Endodermal cell (in vitro differentiated cells): Measurements from ENCODE around the gene YPEL1. TPM values are rescaled to one million over a fixed set of nuclear protein-coding genes. Genes with fewer than 3 reads are reported as not detected.

ENCODE experiments used
- DNase-seq: peaks from one replicate; pipeline ENCODE4 v3.0.0-alpha.2; 2017
- H3K27ac ChIP-seq: 2 replicates; pipeline ENCODE4 v1.5.1; 2013; ENCODE audit warnings: mild to moderate bottlenecking, low read depth, low read length, moderate library complexity
- H3K27me3 ChIP-seq: 2 replicates; pipeline ENCODE4 v1.6.1; 2013; ENCODE audit warnings: mild to moderate bottlenecking, low read length, moderate library complexity; ENCODE audit not compliant: insufficient read depth, control insufficient read depth, poor library complexity, severe bottlenecking
- H3K36me3 ChIP-seq: 2 replicates; pipeline ENCODE4 v1.7.0; 2013; ENCODE audit warnings: mild to moderate bottlenecking, low read length, moderate library complexity; ENCODE audit not compliant: control insufficient read depth, insufficient read depth
- H3K4me1 ChIP-seq: one replicate; pipeline ENCODE4 v1.7.0; 2013; ENCODE audit warnings: low read length; ENCODE audit not compliant: control insufficient read depth, insufficient read depth
- H3K4me3 ChIP-seq: 2 replicates; pipeline ENCODE4 v1.5.1; 2013; ENCODE audit warnings: mild to moderate bottlenecking, low read length, moderate library complexity
- H3K9ac ChIP-seq: 2 replicates; pipeline ENCODE4 v1.6.1; 2013; ENCODE audit warnings: mild to moderate bottlenecking, low read length, moderate library complexity; ENCODE audit not compliant: poor library complexity, severe bottlenecking; ENCODE audit errors: extremely low read depth
- H3K9me3 ChIP-seq: 2 replicates; pipeline ENCODE4 v1.6.1; 2013; ENCODE audit warnings: mild to moderate bottlenecking, low read length, moderate library complexity; ENCODE audit not compliant: control insufficient read depth
- H3K27ac Mint-ChIP-seq: 2 replicates; pipeline ENCODE4 v1.8.0; 2020; ENCODE audit warnings: mixed read lengths
- H3K27me3 Mint-ChIP-seq: 2 replicates; pipeline ENCODE4 v1.8.0; 2021; ENCODE audit warnings: mild to moderate bottlenecking, mixed read lengths; ENCODE audit not compliant: insufficient read depth
- H3K36me3 Mint-ChIP-seq: 2 replicates; pipeline ENCODE4 v1.8.0; 2020; ENCODE audit warnings: low read depth, mixed read lengths
- H3K4me1 Mint-ChIP-seq: 2 replicates; pipeline ENCODE4 v1.8.0; 2020; ENCODE audit warnings: mixed read lengths
- H3K4me3 Mint-ChIP-seq: 2 replicates; pipeline ENCODE4 v1.8.0; 2020; ENCODE audit warnings: mild to moderate bottlenecking, moderate library complexity, mixed read lengths
- H3K9me3 Mint-ChIP-seq: 2 replicates; pipeline ENCODE4 v1.8.0; 2020; ENCODE audit warnings: mild to moderate bottlenecking, mixed read lengths
- CTCF ChIP-seq: fragments of 200-600 bp; sonication (generic); conservative IDR thresholded peaks from 2 replicates; pipeline ENCODE4 v1.5.0; 2021; ENCODE audit warnings: antibody characterized with exemption, mild to moderate bottlenecking
- WGBS, 2 experiments: methylation state at CpG; one replicate each; pipeline versions ENCODE4 v1.1.5 to v1.1.7; 2013; ENCODE audit warnings: missing lambda C conversion rate in 2 of 2, mixed read lengths in 1 of 2; ENCODE audit not compliant: insufficient coverage in 1 of 2, insufficient read length in 1 of 2; 5-methylcytosine and 5-hydroxymethylcytosine counted together
- long read RNA-seq, 4 experiments: library from polyadenylated mRNA in 2 of 4; library from RNA in 1 of 4; library from capped mRNA in 1 of 4; stranded (forward) in 3 of 4; unstranded in 1 of 4; transcript quantifications; one replicate each; pipeline ENCODE4 v2.0.0, GENCODE V29; 2020 to 2021; ENCODE audit warnings: inconsistent platforms in 1 of 4
- polyA plus RNA-seq, 2 experiments: library from polyadenylated mRNA; stranded (reverse); fragments of 50-300 nt; gene quantifications; one replicate each; pipeline ENCODE4 v1.2.3, GENCODE V29; 2013
- total RNA-seq, 2 donors: library from RNA; stranded (reverse); fragmentation: NEBNext Ultra II Directional in 1 of 2; extraction: Animal tissue kit (Norgen Biotek cat#: 25700) in 1 of 2; gene quantifications; 2 replicates in 1 of 2; 3 replicates in 1 of 2; pipeline ENCODE4 v1.2.1, GENCODE V29; 2021

Gene YPEL1
- total RNA-seq: 10 to 100 TPM; 13.4 to 23.4 TPM
- 27.1 TPM for polyA plus RNA-seq (2013, experiment 1 of 2)
- 27.2 TPM for polyA plus RNA-seq (2013, experiment 2 of 2)
- long read RNA-seq, experiment 1, partial matches to known transcripts: 0 of 8 reads
- long read RNA-seq, experiment 1, other reads (novel, unspliced or antisense): 8 of 8 reads
- long read RNA-seq, experiment 2, full-length matches to known transcripts: 19 of 38 reads
- long read RNA-seq, experiment 2, partial matches to known transcripts: 2 of 38 reads
- long read RNA-seq, experiment 2, other reads (novel, unspliced or antisense): 17 of 38 reads
- long read RNA-seq, experiment 3, partial matches to known transcripts: 1 of 6 reads
- long read RNA-seq, experiment 3, other reads (novel, unspliced or antisense): 5 of 6 reads
- long read RNA-seq, experiment 4: 0 reads

GRCh38 chr22:21735200-21736083 lies at the start of gene YPEL1:
Gene YPEL1, minus strand, starts transcription at chr22:21735794. Its CDS starts 25,050 bp downstream, at chr22:21710744.
- H3K4me1 ChIP-seq: no peaks in the 10 kb centered on the region
- Mint-ChIP-seq H3K27me3 (peaks cover 34% of the 10 kb centered on the region), H3K4me3 (peak within 1 kb of the TSS; percentile 72), H3K36me3 (no peaks in the 10 kb centered on the region), H3K4me1 (peaks cover 4% of the 10 kb centered on the region), H3K27ac (peak within 1 kb of the TSS; percentile 92), H3K9me3 (no peaks in the 10 kb centered on the region)
- peaks cover 12% of the 10 kb centered on the region for H3K27me3 ChIP-seq
- peak within 1 kb of the TSS; percentile 86 for H3K4me3 ChIP-seq
- WGBS, 2 experiments: 0% methylated on average over 30 to 98 of the region's 102 CpGs
- H3K36me3 ChIP-seq: no peaks in the 10 kb centered on the region
- DNase-seq: peak; percentile 99
- peak within 1 kb of the TSS; percentile 59 for H3K9ac ChIP-seq
- H3K27ac ChIP-seq: peak within 1 kb of the TSS; percentile 95
- H3K9me3 ChIP-seq: no peaks in the 10 kb centered on the region
- TF ChIP-seq CTCF: no peak

GRCh38 chr22:21780259-21780658 lies 44.7 kb upstream of the YPEL1 start:
- H3K4me1 Mint-ChIP-seq: no peaks in the 10 kb centered on the region
- no peak for TF ChIP-seq CTCF
- no peaks in the 10 kb centered on the region for H3K27me3 Mint-ChIP-seq
- Histone ChIP-seq H3K4me3 (no peak overlapping the region), H3K9ac (no peak overlapping the region), H3K4me1 (no peaks in the 10 kb centered on the region), H3K27me3 (no peaks in the 10 kb centered on the region), H3K9me3 (no peaks in the 10 kb centered on the region), H3K27ac (no peak overlapping the region), H3K36me3 (peaks cover 49% of the 10 kb centered on the region)
- 90% methylated on average over 2 of the region's 2 CpGs; no CpG with 5 or more reads in 1 of the 2 experiments for WGBS, 2 experiments
- peaks cover 38% of the 10 kb centered on the region for H3K36me3 Mint-ChIP-seq
- DNase-seq: no peak
- H3K27ac Mint-ChIP-seq: no peak overlapping the region
- no peaks in the 10 kb centered on the region for H3K9me3 Mint-ChIP-seq
- no peak overlapping the region for H3K4me3 Mint-ChIP-seq

GRCh38 chr22:21779444-21779843 lies 43.9 kb upstream of the YPEL1 start:
- no peaks in the 10 kb centered on the region for H3K27me3 ChIP-seq
- H3K4me1 ChIP-seq: no peaks in the 10 kb centered on the region
- 96 to 100% methylated on average over 2 of the region's 2 CpGs for WGBS, 2 experiments
- H3K27ac ChIP-seq: no peak overlapping the region
- no peaks in the 10 kb centered on the region for H3K27me3 Mint-ChIP-seq
- H3K9ac ChIP-seq: no peak overlapping the region
- H3K9me3 ChIP-seq: no peaks in the 10 kb centered on the region
- peaks cover 41% of the 10 kb centered on the region for H3K36me3 ChIP-seq
- no peak overlapping the region for H3K4me3 Mint-ChIP-seq
- no peak for DNase-seq
- no peak overlapping the region for H3K27ac Mint-ChIP-seq
- peaks cover 35% of the 10 kb centered on the region for H3K36me3 Mint-ChIP-seq
- no peaks in the 10 kb centered on the region for H3K4me1 Mint-ChIP-seq
- no peak overlapping the region for H3K4me3 ChIP-seq
- H3K9me3 Mint-ChIP-seq: no peaks in the 10 kb centered on the region
- no peak for TF ChIP-seq CTCF
